Loucy (cell line): Measurements from ENCODE around the gene CFAP210.

Experiments
- H2AFZ ChIP-seq: fragments of 200-600 bp; sonication (generic); 2 replicates; pipeline ENCODE4 v1.6.0; 2016; ENCODE audit warnings: antibody characterized with exemption, mild to moderate bottlenecking, low read length, moderate library complexity
- H3F3A ChIP-seq: fragments of 200-600 bp; 2 replicates; pipeline ENCODE4 v1.6.0; 2016; ENCODE audit warnings: antibody characterized with exemption, low read depth, mild to moderate bottlenecking
- H3K27me3 ChIP-seq: fragments of 200-600 bp; sonication (generic); 2 replicates; pipeline ENCODE4 v1.6.1; 2014; ENCODE audit warnings: low read length, mild to moderate bottlenecking; ENCODE audit not compliant: insufficient read depth, poor library complexity, severe bottlenecking
- H3K36me3 ChIP-seq: fragments of 200-600 bp; sonication (generic); 2 replicates; pipeline ENCODE4 v1.6.1; 2016; ENCODE audit warnings: low read length; ENCODE audit not compliant: insufficient read depth
- H3K4me1 ChIP-seq: fragments of 200-600 bp; sonication (generic); 2 replicates; pipeline ENCODE4 v1.5.1; 2014; ENCODE audit warnings: low read length, mild to moderate bottlenecking; ENCODE audit not compliant: insufficient read depth, poor library complexity, severe bottlenecking
- H3K4me2 ChIP-seq: fragments of 200-600 bp; sonication (generic); 2 replicates; pipeline ENCODE4 v1.6.0; 2014; ENCODE audit warnings: antibody characterized with exemption, low read length, low read depth, mild to moderate bottlenecking; ENCODE audit not compliant: poor library complexity, severe bottlenecking
- H3K4me3 ChIP-seq: fragments of 200-600 bp; sonication (generic); 2 replicates; pipeline ENCODE4 v1.5.1; 2014; ENCODE audit warnings: low read length, mild to moderate bottlenecking, mixed read lengths; ENCODE audit not compliant: poor library complexity, severe bottlenecking
- H3K79me2 ChIP-seq: fragments of 200-600 bp; sonication (generic); 2 replicates; pipeline ENCODE4 v1.6.1; 2014; ENCODE audit warnings: low read length; ENCODE audit not compliant: insufficient read depth
- H3K9ac ChIP-seq: fragments of 200-600 bp; sonication (generic); 2 replicates; pipeline ENCODE4 v1.6.0; 2014; ENCODE audit warnings: mild to moderate bottlenecking, low read depth, low read length, moderate library complexity; ENCODE audit not compliant: poor library complexity, severe bottlenecking
- H3K9me2 ChIP-seq: fragments of 200-600 bp; sonication (generic); replicated peaks from 2 replicates; pipeline ENCODE4 v1.6.1; 2016; ENCODE audit warnings: low read depth, low read length, mixed read lengths
- H3K9me3 ChIP-seq: fragments of 200-600 bp; sonication (generic); 2 replicates; pipeline ENCODE4 v1.6.1; 2014; ENCODE audit warnings: mild to moderate bottlenecking, antibody characterized with exemption, low read length, low read depth; ENCODE audit not compliant: insufficient read depth
- H4K20me1 ChIP-seq: fragments of 200-600 bp; sonication (generic); 2 replicates; pipeline ENCODE4 v1.6.0; 2014; ENCODE audit warnings: antibody characterized with exemption, low read length, mild to moderate bottlenecking; ENCODE audit not compliant: insufficient read depth, poor library complexity, severe bottlenecking
- EZH2phosphoT487 ChIP-seq: fragments of 200-600 bp; IDR thresholded peaks from 2 replicates; pipeline ENCODE4 v1.6.1; 2018; ENCODE audit warnings: antibody characterized with exemption, mild to moderate bottlenecking, moderate library complexity, borderline replicate concordance
- TF ChIP-seq, protein P1 (sequence below): fragments of 200-600 bp; sonication (generic); conservative IDR thresholded peaks from 2 replicates; pipeline ENCODE4 v1.5.1; 2014; ENCODE audit warnings: mild to moderate bottlenecking, antibody characterized with exemption, low read length

Gene CFAP210

DNA sequence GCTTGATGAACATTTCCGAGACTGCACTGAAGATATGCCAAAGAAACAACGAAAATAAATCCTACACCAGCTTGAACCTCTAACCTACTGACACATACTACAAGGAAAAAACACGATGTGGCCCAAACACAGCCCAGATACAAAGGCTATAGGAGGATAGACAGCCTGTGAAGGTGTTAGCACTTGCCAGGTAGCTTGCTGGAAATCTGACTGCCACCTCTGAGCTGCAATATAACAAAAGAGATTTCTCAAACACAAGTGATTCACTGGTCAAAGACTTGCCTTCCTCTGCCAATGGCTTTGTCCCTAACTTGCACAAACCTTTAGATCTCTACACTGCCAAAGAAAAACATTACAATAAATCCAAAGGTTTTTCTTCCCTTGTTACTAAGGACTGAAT lies 21.1 kb downstream of the CFAP210 start:
- H4K20me1 ChIP-seq = no peaks in the 10 kb centered on the region
- H2AFZ ChIP-seq = no peak overlapping the region
- H3F3A ChIP-seq = no peaks in the 10 kb centered on the region
- no peaks in the 10 kb centered on the region for H3K79me2 ChIP-seq
- no peaks in the 10 kb centered on the region for H3K27me3 ChIP-seq
- H3K9me2 ChIP-seq = no peaks in the 10 kb centered on the region
- H3K9me3 ChIP-seq = no peaks in the 10 kb centered on the region
- H3K36me3 ChIP-seq = no peaks in the 10 kb centered on the region
- no peak overlapping the region for H3K4me3 ChIP-seq
- H3K4me2 ChIP-seq = no peak overlapping the region
- no peak overlapping the region for H3K9ac ChIP-seq
- no peaks in the 10 kb centered on the region for H3K4me1 ChIP-seq
- TF ChIP-seq, protein P1, sequence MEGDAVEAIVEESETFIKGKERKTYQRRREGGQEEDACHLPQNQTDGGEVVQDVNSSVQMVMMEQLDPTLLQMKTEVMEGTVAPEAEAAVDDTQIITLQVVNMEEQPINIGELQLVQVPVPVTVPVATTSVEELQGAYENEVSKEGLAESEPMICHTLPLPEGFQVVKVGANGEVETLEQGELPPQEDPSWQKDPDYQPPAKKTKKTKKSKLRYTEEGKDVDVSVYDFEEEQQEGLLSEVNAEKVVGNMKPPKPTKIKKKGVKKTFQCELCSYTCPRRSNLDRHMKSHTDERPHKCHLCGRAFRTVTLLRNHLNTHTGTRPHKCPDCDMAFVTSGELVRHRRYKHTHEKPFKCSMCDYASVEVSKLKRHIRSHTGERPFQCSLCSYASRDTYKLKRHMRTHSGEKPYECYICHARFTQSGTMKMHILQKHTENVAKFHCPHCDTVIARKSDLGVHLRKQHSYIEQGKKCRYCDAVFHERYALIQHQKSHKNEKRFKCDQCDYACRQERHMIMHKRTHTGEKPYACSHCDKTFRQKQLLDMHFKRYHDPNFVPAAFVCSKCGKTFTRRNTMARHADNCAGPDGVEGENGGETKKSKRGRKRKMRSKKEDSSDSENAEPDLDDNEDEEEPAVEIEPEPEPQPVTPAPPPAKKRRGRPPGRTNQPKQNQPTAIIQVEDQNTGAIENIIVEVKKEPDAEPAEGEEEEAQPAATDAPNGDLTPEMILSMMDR = no peak
- no peak for TF ChIP-seq EZH2phosphoT487

- H3K4me2 ChIP-seq = no peak overlapping the region
- H3F3A ChIP-seq = no peaks in the 10 kb centered on the region
- no peaks in the 10 kb centered on the region for H3K27me3 ChIP-seq
- no peak overlapping the region for H2AFZ ChIP-seq
- no peaks in the 10 kb centered on the region for H3K9me3 ChIP-seq
- no peaks in the 10 kb centered on the region for H4K20me1 ChIP-seq
- no peaks in the 10 kb centered on the region for H3K79me2 ChIP-seq
- no peak overlapping the region for H3K4me3 ChIP-seq
- H3K9me2 ChIP-seq = no peaks in the 10 kb centered on the region
- H3K9ac ChIP-seq = no peak overlapping the region
- no peaks in the 10 kb centered on the region for H3K36me3 ChIP-seq
- no peaks in the 10 kb centered on the region for H3K4me1 ChIP-seq
- no peak for TF ChIP-seq EZH2phosphoT487
- TF ChIP-seq, protein P1 = no peak
Measured at GRCh38 chr2:169672406-169672805, 21.8 kb downstream of the CFAP210 start.

GRCh38 chr2:169670937-169671336 lies 23.3 kb downstream of the CFAP210 start:
- Histone ChIP-seq H4K20me1 (no peaks in the 10 kb centered on the region), H3K4me3 (no peak overlapping the region), H3F3A (no peaks in the 10 kb centered on the region), H3K9me2 (no peaks in the 10 kb centered on the region), H3K27me3 (no peaks in the 10 kb centered on the region), H3K4me1 (peaks cover 2% of the 10 kb centered on the region), H2AFZ (no peak overlapping the region), H3K4me2 (no peak overlapping the region), H3K9ac (no peak overlapping the region), H3K36me3 (no peaks in the 10 kb centered on the region), H3K9me3 (no peaks in the 10 kb centered on the region), H3K79me2 (no peaks in the 10 kb centered on the region)
- TF ChIP-seq, protein P1 = no peak
- TF ChIP-seq EZH2phosphoT487 = no peak
